GM12864 (cell line): ENCODE data around the gene LTBP1.
"Not testable (repeated sequence)": the region's sequence is repeated elsewhere in the genome, so short reads cannot be mapped to it uniquely, and the experiment has no call there.

Experiments
- DNase-seq: peaks from one replicate; pipeline ENCODE4 v3.0.0-alpha.2; 2011; ENCODE audit warnings: low read depth
- H3K4me3 ChIP-seq: 2 replicates; pipeline ENCODE4 v1.5.1; 2011; ENCODE audit warnings: mild to moderate bottlenecking, low read depth, low read length, control low read depth
- CTCF ChIP-seq: IDR thresholded peaks from 2 replicates; pipeline ENCODE4 v1.5.1; 2011; ENCODE audit warnings: low read depth, mild to moderate bottlenecking, moderate library complexity, low read length, control low read depth, inconsistent platforms; ENCODE audit errors: missing control alignments

Gene LTBP1

GRCh38 chr2:33381301-33381858 is 434.6 kb downstream of the LTBP1 start:
- no peak for TF ChIP-seq CTCF
- no peak for DNase-seq
- no peak overlapping the region for H3K4me3 ChIP-seq

GRCh38 chr2:33383855-33384598 is 437.3 kb downstream of the LTBP1 start:
- no peak for DNase-seq
- no peak for TF ChIP-seq CTCF
- no peak overlapping the region for H3K4me3 ChIP-seq

DNA sequence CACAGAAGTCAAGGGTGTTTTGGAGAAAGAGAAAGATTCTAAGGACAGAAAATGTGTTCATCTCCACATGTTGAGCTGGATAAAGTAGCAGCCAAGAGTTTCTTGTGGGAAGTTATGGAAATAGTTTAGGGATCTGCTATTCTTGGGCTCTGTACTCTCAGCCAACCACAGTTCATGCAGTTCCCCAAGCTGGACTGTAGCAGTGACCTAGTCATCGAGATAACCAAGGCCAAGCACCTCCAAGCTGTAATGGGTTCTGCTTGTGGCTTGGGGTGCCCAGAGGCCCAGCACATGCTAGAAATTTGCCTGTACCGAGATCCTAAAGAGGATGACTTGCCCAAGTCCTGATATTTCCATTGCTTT is 437.8 kb downstream of the LTBP1 start:
- no peak for TF ChIP-seq CTCF
- DNase-seq = no peak
- H3K4me3 ChIP-seq = no peak overlapping the region

DNA sequence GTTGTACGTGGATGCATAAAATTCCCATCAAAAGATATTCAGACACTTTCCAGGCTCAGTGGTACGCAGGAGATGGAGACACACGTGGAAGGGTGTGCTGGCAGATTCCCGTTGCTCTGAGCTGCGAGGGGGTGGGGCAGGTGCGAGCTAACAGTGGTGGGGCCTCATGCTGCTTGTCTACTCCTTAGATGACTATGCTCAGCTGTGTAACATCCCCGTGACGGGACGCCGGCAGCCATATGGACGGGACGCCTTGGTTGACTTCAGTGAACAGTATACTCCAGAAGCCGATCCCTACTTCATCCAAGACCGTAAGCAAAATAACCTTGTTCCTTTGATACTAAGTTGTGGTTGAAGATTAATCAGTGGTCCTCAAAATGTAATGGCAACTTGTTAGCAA is 442.2 kb downstream of the LTBP1 start:
- DNase-seq = no peak
- H3K4me3 ChIP-seq = no peak overlapping the region
- no peak for TF ChIP-seq CTCF

DNA sequence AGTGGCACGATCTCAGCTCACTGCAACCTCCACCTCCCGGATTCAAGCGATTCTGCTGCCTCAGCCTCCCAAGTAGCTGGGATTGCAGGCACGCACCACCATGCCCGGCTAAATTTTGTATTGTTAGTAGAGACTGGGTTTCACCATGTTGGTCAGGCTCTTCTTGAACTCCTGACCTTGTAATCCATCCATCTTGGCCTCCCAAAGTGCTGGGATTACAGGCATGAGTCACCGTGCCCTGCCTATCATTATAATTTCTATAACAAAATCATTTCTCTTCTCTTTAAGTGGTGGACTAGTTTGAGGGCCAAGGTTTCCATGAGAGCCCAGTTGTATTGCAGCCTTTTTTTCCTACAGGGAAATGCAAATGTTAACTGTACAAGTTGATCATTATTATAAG is 442.9 kb downstream of the LTBP1 start:
- H3K4me3 ChIP-seq, DNase-seq: not testable (repeated sequence)

DNA sequence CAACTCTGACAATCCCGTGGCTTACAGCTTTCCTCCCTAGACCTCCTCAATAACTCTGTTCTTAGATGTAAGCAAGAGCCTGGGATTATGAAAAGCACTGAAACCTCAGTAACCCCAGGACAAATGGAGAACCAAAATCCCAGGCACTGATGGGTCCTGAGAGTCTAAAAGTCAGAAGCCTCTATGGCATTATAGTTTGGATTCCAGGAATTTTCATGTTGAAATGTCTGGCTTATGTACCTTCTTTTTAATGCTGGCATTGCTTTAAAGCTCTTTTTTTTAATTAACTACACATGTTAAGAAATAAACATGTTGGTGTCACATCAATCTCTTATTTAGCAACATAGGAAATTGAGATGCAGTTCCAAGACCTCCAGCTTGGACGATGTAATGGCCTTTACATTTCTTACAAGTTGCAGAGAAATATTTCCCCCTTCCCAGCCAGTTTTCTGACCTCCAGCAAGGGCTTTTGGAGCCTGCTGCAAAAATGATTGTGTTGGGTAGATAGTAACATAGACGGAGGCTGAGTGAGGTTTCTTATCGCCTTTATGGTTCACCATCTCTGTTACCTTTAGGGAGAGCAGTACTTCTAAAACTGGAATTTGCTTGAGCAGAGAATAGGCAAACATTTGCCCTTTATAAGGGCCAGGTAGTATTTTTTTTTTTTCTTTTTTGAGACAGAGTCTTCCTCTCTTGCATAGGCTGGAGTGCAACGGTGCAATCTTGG is 444.9 kb downstream of the LTBP1 start:
- no peak for DNase-seq
- no peak overlapping the region for H3K4me3 ChIP-seq
- no peak for TF ChIP-seq CTCF

GRCh38 chr2:33392366-33392765 is 445.6 kb downstream of the LTBP1 start:
- no peak for DNase-seq
- no peak for TF ChIP-seq CTCF
- no peak overlapping the region for H3K4me3 ChIP-seq
